Activated CD4-positive, CD25-positive, alpha-beta regulatory T cell (primary cell): ENCODE results near the gene STK39.

ENCODE experiments used
- DNase-seq, 4 experiments: peaks; one replicate each; lab custom pipeline; 2025; lab: John Stamatoyannopoulos, UW

Gene STK39

DNA sequence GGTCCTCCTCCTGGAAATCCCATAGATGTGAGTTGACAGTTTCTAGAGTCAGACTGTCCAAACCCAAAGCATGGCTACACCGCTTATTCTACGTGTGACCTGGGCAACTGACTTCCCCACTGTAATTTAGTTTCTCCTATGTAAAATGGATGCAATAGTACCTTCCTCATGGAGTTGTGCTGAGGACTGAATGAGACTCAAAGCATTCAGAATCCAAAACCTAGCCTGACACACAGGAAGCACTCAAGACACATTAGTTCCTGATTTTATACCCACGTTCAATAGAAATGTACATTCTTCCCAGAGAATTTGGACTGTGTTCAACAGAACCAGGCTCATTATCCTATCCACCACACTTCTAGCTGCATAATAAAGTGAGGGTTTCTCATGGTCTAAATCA, 88.8 kb downstream of the STK39 start:
- DNase-seq, result no peak

DNA sequence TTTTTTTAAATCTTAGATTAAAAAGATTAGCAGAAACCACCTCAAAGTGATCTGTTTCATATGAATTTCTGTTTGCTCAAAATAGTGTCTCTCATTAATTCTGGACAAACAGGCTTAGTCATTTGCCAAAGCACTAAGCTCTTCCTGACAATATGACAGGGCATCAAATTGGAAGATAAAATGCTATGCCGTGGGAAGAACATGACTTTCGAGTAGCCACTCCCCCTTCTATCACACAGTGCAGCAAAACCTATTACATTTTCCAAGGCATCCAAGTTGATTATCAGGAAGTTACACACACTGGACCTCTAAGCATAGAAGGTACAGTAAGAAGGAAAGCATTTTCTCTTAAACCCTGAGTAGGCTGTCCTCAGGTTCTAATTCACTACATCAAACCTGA, 89.5 kb downstream of the STK39 start:
- DNase-seq, result no peak

DNA sequence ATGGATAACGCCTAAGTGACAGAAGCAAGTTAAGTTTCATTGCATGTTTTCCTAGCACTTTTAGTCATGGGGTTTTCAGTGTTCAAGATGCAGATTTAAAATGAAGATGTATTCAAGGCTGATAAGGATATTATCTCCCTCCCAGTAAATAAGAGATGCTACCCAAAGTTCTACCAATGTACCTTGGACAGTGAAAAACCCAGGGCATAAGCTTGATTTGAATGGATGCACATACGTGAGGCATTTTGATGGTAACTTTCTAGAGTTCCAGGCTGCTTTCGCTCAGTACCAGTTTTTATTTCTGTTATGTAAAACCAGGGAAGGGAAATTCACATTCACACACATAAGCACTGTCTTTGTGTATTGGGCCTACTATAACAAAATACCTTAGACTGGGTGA, 90.3 kb downstream of the STK39 start:
- no peak for DNase-seq

DNA sequence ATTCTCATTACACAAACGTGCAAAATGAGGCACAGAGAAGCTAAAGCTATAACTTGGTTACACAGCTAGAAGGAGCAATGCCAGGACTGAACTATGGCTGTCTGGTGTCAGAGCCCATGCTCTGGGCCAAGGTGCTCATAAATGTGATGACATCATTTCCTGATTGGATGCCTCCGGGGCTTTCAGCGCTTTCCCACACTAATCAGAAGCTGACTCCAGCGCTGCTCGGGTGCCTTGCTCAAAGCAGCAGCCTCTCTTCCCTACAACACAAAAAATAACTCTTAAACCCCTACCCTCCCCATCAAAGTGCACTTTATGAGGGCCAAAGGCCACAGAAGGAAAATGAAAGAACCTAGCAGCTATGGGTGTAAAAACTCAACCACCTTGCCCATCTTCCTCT, 90.7 kb downstream of the STK39 start:
- DNase-seq, result no peak

DNA sequence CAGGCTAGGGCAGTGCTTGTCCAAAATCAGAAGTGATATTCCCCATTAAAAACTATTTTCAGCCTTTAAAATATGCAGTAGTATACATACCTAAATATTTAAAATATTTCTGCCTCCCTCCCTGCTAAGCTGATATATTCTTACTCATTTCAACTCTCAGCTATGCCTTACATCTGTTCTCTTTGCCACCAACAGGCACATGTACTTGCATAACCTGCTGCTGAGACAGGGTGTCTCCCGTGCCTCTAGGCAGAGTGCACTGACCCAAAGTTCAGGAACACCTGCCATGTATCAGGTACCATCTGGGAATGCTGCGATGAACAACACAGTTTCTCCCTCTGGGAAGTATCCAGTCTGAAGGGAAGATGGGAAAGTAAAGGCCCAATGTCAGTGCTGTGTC, 91.7 kb downstream of the STK39 start:
- no peak for DNase-seq

DNA sequence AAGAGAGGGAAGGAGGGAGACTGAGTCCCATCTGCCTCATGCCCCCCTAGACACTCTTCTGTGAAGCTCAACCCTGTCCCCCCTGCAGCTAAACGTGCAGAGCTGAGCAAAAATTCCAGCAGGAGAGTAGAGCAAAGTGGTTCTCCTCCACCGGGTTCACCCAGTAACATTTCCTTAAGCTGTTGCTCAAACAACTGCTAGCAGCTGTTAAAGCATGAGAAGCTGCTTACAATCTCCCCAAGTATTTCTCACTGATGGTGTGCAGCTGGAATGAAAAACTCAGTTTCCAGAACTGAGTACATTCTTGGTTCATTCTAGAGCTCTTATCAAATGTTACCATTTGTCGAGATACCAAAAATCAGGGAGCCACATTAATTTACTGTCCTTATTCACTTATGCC, 92.3 kb downstream of the STK39 start:
- DNase-seq, result no peak

DNA sequence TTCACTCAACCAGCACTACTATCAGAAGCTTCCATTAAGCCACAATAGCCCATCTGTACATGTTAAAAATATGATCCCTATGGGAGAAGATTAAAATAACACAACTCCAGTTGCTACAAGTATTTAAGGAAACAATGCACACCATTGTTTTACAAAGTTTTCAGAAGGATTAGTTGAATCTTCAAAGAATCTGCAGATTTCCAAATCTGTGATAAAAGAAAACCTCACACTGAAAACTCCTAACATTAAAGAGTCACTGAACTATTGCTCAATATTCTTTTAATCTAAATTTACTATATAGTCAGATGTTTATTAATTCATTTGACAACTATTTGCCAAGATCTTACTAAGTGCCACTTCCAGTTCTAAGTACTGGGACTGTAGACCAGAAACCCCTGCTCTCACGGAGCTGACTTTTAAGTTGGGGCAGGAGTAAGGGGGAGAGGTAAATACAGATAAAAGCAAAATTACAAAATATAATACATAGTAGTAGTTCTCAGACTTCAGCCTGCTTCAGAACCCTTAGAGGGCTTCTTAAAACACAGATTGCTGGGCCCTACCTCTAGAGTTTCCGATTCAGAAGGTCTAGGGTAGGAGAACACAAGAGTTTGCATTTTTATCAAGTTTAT, 94.4 kb downstream of the STK39 start:
- no peak for DNase-seq

DNA sequence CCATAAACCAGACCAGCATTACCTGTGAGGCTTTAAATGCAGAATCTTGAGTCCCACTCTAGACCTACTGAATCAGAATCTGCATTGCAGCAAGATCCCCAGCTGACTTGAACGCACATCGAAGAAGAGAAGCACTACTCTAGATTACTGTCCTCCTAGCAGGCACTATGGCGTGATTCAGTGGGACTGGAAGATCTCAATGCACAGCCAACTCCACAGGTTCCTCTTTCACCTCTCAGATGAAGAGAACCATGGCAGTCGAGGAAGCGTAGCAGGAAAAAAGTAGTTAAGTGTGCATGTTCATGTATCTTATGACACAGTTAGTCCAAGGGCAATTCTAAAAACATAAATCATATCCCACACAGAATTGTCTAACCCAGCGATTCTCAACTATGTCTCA, 97.4 kb downstream of the STK39 start:
- no peak for DNase-seq

DNA sequence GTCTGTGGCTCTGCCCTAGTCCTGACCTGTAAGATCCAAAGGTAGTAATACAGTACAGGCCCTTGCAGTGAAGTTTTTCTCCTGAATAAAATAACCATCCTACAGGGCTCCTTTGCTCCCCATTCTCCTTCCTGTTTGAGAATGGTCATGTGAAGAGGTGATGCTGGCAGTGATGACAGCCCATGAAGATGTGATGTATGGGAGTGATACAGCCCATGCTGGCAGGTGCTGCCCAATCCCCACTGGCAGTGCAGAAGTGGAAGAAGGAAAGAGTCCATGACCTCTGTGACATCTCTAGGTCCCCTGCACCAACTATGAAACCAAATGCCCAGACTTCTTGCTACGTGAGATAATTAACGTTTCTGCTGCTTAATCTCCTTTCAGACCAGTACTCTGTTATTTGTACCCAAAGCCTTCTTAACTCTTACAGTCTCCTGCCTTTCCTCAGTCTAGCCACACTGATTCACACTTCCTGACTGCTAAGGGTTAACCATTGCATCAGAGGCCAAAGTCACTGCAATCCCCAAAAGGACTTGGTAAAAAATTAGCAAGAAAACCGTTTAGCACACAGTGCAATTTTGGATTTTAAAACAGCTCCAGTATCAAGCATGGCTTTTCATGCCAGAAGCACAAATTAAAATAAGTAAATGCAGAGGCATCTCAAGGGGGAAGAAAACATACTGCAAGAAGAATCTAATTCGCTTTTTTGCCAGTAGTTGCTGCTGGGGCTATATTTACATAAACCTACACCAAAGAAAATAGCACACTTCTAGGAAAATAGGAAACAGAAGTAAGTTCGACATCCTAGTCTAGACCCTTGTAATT, 98.0 kb downstream of the STK39 start:
- DNase-seq, result no peak

DNA sequence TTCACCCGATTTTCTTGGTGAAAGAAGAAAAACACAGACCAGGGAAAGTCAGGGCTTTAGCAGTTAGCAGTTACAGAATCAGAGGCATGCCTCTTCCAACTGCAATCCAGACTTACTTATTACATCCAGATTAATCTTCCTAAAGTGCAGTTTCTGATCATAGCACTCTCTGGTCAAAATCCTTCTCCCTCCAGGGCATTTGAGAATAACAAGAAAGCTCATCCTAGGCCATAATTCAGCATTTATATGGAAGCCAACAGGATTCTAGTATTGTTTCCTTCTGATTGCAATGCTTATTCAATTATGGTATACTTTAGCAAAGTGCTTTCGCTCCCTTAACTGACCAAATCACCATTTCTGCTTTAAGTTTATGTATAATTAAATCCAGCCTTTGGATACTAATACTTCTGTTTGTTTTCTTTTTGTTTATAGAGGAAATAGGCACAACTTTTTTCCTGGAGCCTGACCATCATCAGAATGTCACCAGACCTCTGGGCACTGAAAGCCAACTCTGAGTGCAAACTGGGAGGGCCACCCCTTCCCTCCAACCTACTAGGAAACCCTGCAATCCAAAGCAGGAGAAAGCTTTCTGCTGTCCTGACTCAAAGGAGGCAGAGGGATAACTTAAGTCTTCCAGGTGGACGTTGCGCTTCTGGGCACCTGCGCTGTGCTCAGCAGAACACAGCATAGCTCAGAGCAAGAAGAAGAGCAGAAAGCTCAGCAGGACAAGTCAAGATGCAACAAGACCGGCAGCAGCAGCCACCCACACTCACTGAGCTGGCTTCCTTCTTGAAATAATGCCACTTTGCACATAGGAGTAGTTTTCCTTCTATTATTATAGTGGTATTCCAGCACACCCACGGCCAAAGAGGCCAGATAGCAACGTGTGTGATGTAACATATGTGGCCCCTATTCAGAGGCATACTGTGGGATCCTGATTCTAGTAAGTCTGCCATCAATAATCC, 99.3 kb downstream of the STK39 start:
- no peak for DNase-seq

DNA sequence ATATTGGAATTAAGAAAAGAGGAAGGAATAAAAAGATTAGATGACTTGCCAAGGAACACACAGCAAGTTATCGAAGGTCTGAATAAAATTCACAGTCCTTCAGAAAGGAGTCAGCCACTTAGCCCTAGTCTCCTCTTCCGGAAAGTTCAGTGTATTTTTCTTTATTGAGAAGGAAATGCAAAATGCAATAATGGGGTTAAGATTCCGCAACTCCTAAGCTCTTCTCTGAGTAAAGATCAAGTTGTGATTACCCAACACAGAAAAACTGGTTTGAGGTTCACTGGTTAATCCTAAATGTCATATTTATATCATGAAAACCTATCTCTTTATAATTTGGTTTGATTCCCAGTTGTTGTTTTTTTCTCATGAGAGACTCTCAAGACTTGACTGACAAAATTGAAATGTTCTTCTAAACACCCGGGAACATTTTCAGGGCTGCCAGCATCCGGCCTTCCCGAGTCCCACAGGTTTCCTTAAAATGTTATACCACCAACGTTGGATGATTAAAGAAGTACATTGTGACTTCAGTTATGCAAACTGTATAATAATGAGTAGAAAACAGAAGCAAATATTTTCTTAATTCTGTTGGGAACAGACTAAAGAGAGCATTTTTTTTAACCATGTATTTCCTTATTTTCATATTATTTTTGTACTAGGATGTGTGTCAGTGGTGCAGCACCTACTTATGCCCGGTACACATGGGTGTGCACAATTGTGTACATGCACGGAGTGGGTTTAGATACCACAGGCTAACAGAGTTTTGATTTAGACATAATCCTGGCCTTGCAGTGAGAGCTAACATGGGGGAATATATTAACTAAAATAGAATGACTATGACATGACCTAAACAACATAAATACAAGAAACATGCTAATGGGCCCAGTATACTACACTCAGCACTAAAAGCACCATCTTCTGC, 100.2 kb downstream of the STK39 start:
- no peak for DNase-seq

DNA sequence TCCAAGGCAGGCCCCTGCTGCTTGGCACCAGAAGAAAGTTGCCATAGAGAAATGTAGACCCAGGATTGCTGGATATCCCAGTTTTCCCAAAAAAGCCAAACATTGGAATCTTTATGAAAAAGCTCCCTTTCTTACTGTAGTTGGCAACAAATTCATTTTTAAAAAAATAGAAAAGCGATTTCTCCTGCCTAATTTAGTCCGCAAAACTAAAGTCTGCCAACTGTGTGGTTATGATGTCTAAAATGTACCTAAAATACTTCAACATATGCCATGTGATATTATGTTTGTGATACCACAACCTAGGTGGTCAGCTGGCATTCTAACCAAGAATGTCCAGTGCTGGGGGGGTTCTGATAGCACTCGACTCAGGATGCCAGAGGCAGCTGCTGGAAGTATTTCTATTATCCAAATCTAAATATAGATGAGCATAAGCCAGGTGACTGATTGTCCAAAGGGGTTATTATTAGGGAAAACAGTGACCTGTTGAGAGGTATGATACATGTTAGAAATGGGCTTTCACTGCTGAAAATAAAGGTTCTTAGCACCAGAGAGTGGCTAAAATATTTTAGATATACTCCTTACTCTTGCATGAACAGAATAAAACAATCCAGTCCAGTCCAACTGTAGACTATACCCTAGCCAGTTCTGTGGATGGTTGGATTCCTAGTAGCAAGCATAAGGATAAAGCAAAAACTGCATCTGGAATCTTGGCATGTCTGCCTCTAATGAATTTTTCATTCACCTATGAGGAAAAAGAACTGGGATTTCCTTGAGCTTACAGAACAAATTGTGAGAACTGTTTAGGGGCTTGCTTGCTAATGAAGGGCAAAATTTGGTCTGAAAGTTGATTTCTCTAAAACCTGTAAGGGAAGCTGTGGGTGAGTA, 101.7 kb downstream of the STK39 start:
- no peak for DNase-seq

DNA sequence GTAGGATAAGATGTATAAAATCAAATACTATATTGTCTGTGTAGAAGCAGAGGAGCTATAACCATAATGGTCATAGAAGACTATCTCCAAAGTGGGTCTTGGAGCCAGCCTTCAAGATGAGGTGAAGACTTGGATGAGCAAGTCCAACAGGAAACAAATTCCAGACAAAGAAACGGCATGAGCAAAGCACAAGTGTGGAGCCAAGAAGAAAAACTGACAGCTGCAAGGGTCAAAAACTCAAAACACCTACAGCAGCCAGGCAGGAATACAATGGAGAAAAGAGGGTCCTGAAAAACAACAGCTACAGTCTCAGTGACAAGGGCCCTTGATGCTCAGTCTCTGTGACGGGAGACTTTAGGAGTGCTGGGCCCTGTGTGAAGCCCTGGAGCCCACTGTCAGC, 102.4 kb downstream of the STK39 start:
- DNase-seq, result no peak

DNA sequence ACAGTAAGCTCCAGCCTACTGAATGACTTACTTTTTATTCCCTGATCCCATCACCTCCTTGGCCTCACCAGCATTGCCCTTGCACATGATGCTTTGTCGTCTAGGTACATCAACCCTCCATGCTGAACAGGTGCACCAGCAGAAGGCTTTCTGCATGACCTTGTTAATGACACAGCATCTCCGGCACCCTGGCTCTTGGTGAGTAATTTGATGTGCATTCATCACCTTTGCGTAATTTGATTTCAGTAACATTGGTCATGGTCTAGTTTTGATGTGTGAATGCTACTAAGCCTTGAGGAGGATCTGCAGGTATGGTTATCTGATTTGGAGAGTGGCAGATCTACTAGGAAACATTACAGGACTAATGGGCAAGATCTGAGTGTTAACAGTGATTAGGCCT, 103.6 kb downstream of the STK39 start:
- no peak for DNase-seq

DNA sequence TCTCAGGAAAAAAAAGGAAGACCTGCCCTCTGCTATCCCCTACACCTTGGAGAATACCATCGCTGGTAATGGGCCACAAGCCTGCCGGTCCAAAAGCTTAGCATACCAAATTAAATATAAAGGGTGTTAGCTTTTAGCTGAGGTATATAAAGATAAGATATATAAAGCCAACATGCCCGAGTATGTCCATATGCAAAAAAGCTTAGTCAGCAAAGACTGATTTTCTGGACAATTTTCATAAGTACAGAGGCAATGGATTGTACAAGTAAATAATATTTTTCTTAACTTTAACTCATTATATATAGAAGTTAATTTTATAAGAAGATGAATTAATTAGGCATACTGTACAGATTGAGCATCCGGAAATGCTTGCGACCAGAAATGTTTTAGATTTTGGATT, 106.5 kb downstream of the STK39 start:
- DNase-seq, result no peak

DNA sequence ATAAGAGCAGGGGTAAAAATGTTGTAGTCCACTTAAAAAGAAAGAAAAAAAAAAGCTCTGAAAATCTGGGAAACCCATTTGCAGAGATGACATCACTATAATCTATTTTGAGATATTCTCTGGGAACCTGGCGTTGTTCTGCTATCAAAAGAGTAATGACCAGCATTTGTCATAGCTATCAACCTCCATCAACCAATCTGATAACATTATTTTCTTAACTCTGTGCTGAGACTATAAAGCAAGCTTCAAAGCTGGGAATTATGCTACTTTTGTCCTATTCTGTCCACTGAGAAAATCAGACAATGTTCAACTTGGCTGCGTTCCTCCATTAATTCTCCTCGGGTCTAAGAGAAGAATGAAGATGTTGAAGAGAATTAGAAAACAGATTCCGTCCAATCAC, 107.5 kb downstream of the STK39 start:
- no peak for DNase-seq

DNA sequence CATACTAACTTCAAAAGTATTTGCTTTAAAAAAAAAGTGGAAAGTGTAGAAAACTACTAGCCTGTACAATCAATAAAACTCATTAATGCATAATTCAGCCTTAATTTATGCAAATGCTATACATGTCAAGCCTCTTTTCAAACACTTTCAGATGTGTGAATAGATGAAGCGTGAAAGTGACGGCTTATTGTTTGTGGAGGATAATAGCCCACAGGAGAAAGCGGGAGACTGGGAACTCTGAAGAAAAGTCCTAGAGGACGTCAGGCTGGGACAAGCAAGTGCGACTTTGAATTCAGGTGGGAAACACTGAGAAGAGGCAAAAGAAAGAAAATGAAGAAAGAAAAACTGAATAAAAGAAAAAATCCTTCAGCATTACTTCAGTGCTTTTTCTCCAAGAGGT, 108.5 kb downstream of the STK39 start:
- DNase-seq, result no peak

DNA sequence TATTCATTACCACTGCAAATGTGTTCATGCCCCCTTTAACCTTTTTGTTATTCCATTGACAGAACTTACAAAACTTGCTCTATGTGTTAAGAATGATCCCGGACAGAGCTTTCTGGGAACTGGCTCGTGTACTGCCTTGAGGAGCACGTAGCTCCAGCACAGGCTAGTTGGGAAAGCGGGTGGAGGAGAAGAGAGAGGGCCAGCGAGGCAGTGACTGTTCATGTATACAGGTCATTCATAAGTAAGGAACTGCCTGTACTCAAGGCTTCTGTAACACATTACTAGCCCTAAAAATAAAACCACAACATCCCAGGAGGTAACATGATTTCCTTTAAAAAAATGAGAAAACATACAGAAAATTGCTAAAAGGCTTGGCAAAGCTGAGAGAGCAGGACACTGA, 109.0 kb downstream of the STK39 start:
- DNase-seq, result no peak

DNA sequence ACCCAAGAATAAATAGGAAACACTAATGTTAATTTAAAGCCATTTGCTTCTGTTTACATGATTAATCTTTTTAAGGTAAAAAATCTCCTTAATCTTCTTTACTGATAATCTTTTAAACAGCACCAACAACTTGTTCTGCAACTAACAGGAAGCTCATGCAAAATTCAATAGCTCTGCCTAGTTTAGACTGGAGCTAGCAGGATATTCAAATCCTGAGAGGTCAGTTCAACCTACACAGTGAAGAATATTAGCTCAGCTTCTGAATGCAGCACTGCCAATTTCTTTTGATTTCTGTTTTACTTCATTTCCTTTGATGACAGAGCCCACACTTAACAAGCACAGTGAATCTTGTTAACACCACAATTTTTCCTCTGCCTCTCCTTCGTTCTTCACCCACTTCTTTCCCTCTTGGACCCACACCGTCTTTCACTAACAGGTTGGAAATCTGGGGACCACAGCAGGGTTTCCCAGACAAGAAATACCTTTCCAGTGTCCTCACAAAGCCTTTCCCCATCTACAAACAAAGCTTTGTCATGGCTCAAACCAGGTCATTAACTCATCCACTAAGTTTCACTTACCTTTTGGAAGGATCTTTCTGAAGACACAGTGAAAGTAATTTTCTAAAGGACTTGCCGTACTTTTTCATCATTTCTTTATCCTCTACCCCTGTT, 109.8 kb downstream of the STK39 start:
- DNase-seq, result no peak

DNA sequence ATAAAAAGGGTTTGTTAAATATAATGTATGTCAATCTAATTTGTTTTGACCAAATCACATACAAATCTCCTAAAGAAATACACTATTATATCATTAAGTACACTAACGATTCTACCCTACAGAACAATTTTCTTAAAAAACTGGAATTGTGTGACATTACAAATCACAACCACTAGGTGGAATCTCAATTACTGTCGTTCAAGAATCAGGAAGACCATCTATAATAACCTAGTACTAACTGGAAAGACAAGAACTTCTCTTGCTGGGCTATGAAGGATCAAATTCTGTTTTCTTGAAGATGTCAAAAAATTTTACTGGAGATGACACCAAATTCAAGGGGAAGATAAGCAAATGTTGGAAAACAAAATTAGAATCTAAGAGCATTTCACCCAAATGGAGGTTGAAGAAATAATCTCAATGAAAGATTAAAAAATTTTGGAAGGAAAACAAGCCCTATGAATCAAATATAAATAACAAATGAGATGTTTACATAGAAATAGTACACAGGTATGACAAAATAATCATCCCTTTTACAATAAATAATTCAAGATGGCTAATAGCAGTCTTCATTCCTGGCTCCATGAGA, 110.9 kb downstream of the STK39 start:
- no peak for DNase-seq
